Ovary (tissue), 3 donors: ENCODE results near the gene RAB10.
"Not testable (repeated sequence)": the region's sequence is repeated elsewhere in the genome, so short reads cannot be mapped to it uniquely, and the experiment has no call there.

Experiments used
- CTCF ChIP-seq, 3 donors: fragments of 450-650 bp in 2 of 3; fragments of 200-600 bp in 1 of 3; IDR thresholded peaks; one replicate each; pipeline versions ENCODE4 v1.5.1 to v1.8.0; 2016 to 2022; ENCODE audit warnings: antibody characterized with exemption in 3 of 3, mild to moderate bottlenecking in 1 of 3
- POLR2A ChIP-seq: fragments of 450-650 bp; IDR thresholded peaks from one replicate; pipeline ENCODE4 v1.6.1; 2017; ENCODE audit warnings: antibody characterized with exemption, mild to moderate bottlenecking, moderate library complexity
- donor health status: DM: no; HTN: no; CAD: no.

DNA sequence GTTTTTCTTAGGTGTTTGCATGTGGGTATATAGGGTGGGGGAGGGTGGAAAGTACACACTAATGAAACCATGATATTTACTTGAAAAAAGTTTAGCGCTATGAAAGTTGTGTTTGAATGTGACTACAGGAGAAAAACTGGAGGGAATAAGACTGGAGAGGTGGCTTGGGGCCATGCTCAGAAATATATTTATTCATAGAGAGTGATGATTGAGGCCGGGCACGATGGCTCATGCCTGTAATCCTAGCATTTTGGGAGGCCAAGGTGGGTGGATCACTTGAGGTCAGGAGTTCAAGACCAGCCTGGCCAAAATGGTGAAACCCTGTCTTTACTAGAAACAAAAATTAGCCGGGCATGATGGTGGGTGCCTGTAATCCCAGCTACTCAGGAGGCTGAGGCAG lies 55.0 kb downstream of the RAB10 start:
- not testable (repeated sequence) for TF ChIP-seq CTCF (IDR thresholded peaks at IDR 0.05); POLR2A
